GM18508 (cell line): Measurements from ENCODE around the gene PNLIP.

ENCODE experiments used
- ATAC-seq: cut with Tn5 transposase; IDR thresholded peaks from one replicate; pipeline ENCODE4 v1.9.1; 2021; ENCODE audit warnings: moderate number of reproducible peaks; ENCODE audit not compliant: insufficient read depth, unreplicated experiment

Gene PNLIP

DNA sequence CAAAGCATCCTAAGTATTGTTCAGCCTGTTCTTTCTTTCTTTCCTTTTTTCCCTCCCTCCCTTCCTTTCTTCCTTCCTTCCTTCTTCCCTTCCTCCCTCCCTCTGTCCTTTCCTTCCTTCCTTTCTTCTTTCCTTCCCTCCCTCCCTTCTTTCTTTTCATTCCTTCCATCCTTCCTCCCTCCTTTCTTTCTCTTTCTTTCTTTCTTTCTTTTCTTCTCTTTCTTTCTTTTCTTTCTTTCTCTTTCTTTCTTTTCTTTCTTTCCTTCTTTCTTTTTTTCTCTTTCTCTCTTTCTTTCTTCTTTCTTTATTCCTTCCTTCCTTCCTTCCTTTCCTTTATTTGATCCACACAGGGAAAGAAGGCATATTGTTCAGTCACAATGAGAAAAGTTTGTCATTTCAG lies 21.2 kb downstream of the PNLIP start:
- ATAC-seq = no peak

DNA sequence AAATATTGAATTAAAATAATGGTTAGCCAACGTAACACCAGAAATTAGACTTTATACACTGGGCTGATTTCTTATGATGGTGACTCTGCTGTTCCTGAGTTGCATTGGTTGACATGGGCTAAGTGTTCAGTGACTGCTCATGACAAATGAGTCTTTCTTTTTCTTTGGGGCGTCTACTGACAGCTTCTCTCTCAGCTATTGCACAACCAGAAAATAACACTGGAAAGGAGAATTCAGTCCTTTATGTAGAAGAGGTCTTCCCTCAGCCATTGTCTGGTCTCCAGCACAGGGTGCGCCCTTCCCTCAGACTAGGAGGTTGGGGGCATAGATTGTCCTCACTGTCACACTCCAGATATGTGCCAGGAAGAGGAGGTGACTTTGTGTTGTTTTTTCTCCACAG lies 21.6 kb downstream of the PNLIP start:
- ATAC-seq = no peak

DNA sequence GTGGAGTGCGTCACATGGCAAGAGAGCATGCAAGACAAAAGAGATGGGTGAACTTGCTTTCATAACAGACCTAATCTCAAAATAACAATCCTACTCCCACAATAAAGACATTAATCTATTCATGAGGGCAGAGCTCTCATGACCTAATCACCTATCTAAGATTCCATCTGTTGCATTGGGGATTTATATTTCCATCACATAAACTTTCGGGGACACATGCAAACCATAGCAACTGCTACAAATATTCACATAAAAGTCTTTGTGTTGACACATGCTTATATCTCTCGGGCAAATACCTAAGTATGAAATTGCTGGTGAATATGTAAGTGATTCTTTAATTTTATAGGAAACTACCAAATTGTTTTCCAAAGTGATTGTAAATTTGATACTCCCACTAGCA lies 29.1 kb downstream of the PNLIP start:
- no peak for ATAC-seq

DNA sequence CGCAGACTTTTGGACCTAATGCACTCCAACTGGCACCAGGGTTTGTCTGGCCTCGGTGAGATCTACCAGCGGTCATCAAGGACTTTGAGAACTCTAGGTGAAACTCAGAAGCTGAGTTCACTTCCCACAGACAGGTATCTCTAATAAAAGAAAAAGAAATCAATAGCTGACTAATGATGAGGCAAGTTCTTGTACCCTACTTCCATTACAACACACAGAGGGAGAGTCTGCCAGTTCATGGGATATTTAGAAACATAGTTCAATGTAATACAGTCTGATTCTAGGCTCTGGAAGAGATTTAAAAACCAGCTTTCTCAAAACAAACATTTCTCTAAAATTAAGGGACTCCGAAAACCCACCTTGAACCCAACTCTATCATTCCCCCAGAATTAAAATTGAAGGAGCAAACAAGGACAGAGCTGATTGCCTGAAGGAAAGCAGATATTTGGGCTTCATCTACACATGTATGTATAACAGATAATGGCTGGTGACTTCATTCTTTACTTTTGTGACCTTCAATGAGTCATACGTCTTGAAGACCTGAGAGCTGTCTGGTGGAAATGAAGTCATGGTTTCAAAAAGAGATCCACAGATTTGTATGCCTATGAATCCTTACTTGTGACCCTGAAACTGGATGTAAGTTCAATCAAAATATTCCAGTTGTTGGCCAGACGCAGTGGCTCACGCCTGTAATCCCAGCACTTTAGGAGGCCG lies 42.3 kb downstream of the PNLIP start:
- ATAC-seq = no peak

DNA sequence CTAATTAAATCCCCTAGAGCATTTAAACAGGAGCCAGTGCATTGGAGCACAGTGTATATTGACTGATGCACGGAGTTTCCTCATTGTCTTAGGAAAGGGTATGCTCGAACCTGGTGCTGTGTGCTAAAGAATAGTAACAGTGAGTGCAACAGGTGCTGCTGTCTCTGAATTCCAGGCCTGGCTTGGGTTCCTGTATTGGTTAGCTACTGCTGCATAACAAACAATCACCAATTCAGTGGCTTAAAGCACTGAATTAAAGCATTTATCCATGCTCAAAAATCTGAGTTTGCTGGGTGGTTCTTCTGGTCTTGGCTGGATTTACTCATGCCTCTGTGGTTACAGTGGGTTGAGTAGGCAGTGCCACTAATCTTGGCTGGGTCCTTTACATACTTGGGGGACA lies 43.3 kb downstream of the PNLIP start:
- no peak for ATAC-seq

DNA sequence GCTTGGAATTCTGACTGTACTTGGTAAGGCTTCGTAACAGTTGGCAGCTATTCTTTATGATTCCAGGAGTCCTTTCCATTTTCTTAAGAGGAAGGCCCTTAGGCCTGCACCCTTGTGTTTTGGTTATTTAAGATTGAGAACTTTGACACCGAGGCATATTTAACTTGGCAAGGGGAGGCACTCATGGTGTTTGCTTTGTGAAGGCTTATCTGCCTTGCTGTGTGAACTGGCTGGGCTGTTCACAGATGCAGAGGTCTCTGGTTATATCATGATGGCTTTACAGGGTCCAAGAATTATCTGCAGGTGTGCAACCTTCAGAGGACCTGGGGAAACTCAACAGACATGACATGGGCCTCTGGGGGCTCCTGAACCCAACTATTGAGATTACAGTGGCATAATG lies 44.2 kb downstream of the PNLIP start:
- no peak for ATAC-seq

DNA sequence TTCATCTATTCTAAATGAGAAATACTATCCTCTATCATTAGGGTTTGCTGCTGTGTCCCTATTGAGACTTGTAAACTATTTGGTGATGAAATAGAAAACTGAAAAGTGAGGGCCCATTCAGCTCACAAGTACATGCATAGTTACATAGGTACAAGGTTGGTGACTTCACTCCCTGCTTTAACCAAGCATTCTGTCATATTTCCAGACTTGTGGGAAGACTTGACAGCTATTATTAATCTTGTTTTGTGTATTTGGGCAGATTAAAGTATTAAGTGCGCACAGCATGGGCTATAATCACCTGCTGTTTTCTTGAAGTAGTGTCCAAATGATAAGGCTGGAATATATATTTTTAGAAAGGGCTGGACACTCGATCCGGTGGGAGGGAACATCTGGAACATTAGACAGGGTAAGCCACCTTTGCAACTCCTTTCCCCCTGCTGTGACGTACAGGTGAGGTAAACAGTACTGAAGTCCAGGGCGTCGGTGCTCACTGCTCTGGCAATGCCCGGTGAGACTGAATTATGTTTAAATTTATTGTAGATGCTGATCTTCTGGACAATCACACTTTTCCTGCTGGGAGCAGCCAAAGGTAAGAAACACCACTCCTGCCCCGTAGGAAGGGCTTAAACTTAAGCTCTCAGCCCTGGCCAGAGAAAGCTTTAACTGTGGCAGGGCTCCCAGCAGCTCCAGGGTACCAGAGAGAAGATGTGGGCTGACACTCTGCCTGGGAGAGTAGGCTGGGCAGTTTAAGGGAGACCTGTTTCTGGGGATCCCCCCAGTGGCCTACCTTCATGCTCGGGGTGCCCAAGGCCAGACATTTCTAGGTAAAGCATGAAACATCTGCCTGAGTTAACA lies 45.1 kb downstream of the PNLIP start, which contains the start of gene PNLIPRP1:
Gene PNLIPRP1 (plus strand): TSS at position 370 of the 855 bp plus-strand sequence. CDS start 171 bp downstream, at position 541.
- no peak for ATAC-seq

DNA sequence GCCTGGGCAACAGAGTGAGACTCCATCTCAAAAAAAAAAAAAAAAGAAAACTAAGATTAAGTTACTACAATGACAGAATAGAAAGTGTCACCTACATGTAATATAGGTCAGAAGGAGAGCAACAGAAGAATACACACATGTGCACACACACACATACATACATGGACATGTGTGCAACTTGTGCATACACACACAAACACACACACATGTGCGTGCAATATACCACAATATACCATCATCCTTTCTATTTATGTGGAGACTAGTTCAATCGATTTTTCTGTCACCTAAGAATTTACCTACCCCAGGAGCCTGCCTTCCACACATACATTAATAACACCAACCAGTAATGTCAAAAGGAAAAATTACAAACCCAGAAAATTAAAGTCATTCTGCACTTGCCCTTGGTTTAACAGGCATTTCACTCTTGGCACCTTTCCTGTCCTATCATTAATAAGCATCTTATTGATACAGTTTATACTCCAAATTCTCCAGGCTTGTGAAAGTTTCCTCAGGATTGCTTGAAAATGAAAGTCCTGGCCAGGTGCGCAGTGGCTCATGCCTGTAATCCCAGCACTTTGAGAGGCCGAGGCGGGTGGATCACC lies 47.5 kb downstream of the PNLIP start:
- ATAC-seq = no peak

DNA sequence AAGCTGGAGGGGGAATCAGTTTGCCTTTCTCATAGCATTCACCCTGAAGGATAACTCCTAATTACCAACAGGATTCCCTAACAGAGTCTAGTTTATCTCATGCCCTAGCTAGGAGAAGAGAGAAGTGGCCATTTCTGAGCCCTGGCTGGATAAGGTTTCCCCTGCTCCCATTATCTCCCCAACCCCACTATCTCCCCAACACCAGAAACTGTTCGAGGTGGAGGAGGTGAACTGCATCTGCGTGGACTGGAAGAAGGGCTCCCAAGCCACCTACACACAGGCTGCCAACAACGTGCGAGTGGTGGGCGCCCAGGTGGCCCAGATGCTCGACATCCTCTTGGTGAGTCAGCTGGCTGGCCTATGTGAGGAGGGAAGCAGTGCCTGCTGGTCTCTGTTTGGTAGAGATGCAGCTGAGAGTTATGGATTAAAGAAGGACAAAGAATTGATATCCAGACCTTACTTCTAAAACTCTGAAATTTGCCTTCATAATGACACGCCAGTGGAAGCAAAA lies 48.8 kb downstream of the PNLIP start:
- ATAC-seq = no peak

DNA sequence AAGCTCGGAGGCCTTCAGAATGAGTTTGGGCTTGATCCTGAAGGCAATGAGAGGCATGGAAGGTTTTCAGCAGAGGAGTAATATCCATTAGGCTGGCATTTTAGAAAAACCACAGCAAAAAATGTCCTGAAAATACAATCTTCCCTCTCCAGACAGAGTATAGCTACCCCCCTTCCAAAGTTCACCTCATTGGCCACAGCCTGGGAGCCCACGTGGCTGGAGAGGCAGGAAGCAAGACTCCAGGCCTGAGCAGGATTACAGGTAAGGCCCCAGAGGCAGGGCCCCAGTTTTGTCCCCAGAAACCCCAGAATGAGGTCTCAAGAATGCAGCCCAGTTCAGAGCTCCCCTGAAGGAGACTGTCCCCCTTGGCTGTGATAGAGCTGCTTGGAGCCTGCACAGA lies 50.3 kb downstream of the PNLIP start:
- no peak for ATAC-seq

DNA sequence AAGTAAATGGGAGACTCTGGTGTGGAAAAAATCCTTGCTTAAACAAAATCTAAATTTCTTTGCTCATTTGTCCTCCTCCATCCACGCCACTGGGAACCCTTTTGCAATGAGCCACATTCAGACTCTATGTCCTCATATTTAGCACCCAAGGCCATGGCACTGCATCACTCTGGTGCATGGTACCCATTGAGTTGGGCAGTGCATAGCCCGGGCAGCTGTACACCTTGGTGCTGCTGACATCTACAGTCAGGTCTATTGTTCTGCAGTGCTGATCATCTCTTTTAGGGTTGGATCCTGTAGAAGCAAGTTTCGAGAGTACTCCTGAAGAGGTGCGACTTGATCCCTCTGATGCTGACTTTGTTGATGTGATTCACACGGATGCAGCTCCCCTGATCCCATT lies 51.8 kb downstream of the PNLIP start:
- no peak for ATAC-seq

DNA sequence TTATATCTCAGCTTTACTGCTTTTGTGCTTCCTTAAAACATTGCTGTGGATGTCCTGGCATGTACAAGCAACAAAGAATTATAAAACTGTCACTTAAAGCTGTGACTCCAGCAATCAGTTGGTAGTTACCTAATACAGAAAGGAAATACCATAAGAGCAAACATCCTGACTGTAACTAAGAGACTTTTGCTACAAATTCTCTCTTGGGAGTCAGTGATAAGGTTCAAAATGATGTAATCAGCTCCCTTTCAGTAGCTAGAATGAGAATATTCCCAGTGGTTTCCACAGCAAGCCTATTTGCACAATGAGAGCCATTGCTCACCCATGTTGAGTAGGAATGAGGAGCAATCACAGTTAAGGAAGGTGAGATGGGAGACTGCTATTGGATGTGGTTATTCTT lies 52.6 kb downstream of the PNLIP start:
- no peak for ATAC-seq

DNA sequence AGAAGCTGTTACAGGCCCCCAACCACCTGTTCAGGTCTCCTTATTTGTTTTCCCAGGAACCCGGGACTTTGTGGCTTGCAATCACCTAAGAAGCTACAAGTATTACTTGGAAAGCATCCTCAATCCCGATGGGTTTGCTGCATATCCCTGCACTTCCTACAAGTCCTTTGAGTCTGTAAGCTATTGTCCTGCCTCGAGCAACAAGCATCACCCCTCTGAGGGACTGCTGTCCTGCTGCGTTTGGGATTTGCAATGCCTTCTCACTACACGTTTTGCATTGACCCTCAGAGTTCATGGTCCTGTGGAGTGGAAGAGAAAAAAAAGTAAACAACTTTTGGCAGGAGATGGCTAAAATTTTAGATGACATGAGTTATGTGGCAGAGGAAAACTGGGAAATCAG lies 54.3 kb downstream of the PNLIP start:
- ATAC-seq = no peak

DNA sequence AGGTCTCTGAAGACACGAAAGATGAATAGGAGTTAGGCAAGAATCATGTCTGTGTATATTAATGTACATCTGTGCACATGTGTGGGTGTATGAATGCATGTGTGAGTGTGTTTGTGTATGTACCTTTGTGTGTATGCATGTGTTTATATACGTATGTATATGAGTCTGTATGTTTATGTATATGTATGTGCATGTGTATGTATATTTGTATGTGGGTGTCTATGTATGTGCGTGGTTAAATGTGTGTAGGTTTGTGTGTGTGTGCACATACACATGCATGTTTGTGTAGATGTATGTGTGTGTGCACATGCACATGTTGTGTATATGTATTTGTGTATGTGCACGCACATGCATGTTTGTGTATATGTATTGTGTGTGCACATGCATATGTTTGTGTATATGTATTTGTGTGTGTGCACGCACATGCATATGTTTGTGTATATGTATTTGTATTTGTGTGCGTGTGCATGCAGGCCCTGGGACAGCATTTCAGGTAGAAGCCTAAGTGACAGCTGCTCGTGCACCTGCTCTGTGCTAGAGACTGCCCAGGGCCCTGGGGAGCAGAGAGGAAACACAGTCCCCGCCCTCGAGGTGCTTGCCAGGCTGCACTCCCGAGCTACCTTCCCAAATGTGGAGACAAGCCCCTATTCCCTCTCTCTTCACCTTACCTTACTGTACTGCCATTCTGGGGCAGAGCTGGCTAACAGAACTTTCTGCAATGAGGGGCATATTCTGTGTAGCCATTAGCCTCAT lies 57.1 kb downstream of the PNLIP start:
- no peak for ATAC-seq

DNA sequence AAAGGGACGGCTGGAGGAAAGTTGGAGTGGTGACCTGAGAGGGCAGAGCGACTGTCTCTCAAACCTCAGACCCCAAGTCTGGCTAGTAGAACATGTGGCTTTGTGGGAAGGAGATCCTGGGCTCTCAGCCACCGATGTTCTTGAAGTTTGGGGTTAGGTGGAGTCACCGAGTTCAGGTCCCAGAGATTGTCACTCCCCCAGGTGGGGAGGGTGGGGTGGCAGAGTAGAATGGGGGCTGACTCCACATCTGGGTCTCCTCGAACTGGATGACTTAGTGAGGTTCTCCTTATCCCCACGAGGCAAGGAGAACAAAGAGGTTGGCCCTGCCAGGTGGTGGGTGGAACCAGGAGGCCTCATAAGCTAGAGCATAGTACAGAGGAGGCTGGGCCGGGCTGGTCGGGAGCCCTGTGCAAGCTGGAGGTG lies 60.3 kb downstream of the PNLIP start:
- ATAC-seq = no peak

DNA sequence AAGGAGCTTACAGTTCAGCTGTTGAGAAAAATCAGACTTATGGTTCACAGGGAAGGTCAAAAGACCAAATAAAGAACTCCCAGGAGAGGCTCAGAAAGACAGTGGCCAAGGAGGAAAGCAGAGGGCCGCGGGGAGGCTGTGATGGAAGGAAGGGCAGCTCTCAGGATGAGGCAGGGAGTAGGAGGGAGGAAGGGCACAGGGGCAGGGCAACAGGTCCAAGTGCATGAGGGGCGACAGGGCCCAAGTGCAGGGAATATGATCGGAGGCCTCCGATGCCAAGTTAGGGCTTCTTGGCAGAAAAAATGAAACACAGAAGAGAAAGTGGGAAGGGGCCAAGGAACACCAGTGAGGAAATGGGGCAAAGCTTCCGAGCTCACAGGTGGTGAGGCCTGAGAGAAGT lies 61.6 kb downstream of the PNLIP start:
- no peak for ATAC-seq

DNA sequence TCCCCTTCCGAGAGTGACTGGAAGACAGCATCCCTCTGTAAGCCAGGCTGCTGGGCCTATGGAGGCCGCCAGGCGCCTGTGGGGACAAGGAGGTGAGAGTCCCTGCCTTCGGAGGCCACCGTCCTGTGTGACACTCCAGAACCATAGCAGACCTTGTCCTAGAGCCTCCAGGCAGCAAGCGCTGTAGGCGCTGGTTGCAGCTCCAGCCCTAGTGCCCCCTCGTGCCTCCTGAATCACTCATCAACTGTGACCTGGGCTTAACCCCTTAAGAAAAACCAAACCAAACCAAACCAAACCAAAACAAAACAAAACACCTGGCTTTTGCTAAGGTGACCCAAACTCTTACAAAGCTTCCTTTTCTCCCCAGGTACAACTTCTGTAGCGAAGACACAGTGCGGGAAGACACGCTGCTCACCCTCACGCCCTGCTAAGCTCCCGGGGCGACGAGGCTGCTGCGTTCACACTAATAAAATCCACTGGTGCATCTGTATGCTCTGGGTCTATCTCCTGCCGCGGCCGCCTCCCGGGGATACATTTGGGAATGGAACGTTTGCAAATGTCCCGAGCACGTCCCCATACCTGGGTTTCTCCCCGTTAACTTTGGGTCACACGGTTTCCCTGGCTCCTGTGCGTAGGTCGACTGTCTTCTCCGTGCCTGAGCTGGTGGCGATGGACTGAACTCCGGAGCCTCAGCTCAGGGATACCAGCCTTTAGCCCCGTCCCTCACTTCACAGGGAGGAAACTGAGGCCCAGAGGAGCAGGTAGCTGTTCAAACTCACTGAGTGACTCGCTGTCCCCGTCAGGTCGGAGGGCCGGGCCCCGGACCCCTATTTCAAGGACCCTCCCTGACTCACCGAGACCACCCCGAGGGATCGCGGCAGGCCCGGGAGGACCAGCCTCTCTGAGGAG lies 63.2 kb downstream of the PNLIP start:
- ATAC-seq = no peak

DNA sequence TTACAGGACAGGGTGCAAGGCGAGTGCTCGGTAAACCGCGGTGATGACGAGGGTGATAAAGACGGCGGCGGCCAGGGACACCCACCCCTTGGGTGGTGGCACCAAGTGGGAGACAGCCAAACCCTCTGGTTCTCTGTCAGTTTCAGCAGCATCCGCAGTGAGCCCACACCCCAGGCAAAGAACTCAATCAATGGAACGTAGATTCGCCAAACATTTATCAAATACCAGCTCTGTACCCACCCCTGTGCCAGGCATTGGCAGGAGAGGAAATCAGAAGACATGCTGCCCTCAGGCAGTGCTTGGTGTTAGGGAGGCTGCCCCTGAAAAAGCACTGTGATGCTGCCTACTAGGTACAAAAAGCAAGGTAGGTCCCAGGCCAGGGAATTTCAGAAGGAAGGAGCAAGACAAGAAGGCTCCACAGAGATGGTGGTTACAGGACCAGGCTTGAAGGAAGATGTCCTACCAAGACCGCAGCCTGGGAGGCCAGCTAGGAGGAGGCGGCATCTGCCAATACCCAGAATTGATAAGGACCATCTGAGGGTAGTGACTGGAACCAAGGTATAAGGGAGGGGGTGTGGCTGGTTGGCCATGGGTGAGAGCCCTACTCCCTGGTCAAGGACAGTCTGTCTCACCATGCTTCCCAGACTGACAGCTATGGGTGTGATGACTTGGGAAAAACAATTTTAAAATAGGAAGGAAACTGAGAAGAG lies 64.9 kb downstream of the PNLIP start:
- no peak for ATAC-seq

DNA sequence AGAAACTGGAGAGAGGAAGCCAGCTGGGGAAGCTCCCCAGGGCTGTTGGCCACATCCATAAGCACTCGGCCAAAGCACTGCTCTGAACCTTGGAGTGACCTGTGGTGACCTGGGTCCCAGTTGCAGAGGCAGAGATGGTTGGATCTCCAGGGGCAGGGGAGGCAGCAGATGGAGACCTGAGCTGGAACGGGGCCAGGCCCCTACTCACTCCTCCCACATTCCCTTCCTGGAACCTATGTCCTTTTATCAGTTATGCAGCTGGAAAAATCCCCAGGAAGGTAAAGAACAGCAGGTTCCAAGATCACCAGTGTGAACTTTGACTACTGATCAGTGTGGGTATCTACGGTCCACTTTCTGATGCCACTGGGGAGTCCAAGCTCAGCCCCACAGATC lies 65.4 kb downstream of the PNLIP start:
- ATAC-seq = no peak
